Aorta (tissue), 5 donors: ENCODE measurements around the gene ST3GAL2. TPM values are rescaled to one million over a fixed set of nuclear protein-coding genes. Genes with fewer than 3 reads are reported as not detected.
A peak's percentile ranks its signal among the peaks of the same experiment; 100 is the strongest.

Experiments used
- ATAC-seq: fragments of 200-7000 bp; cut with Tn5 transposase; one replicate; pipeline ENCODE4 v1.9.1; 2022; ENCODE audit warnings: moderate library complexity; ENCODE audit not compliant: low FRiP score
- DNase-seq, 2 donors: peaks; one replicate each; pipeline ENCODE4 v3.0.0-alpha.2; 2020
- H3K27ac ChIP-seq, 2 donors: one replicate each; pipeline ENCODE4 v1.5.1; 2013; ENCODE audit warnings: low read length in 2 of 2, mild to moderate bottlenecking in 2 of 2, moderate library complexity in 2 of 2, control low read depth in 1 of 2, inconsistent platforms in 1 of 2, low read depth in 1 of 2
- H3K27me3 ChIP-seq, 2 donors: one replicate each; pipeline ENCODE4 v1.6.1; 2013; ENCODE audit warnings: control low read depth in 1 of 2, low read length in 1 of 2, mild to moderate bottlenecking in 1 of 2, moderate library complexity in 1 of 2; ENCODE audit not compliant: insufficient read depth in 2 of 2, control insufficient read depth in 1 of 2
- H3K36me3 ChIP-seq, 2 donors: one replicate each; pipeline ENCODE4 v1.6.1; 2013; ENCODE audit warnings: control low read depth in 1 of 2, low read length in 1 of 2, mild to moderate bottlenecking in 1 of 2; ENCODE audit not compliant: insufficient read depth in 2 of 2, control insufficient read depth in 1 of 2
- H3K4me1 ChIP-seq, 2 donors: one replicate each; pipeline ENCODE4 v1.6.1; 2013; ENCODE audit warnings: low read length in 2 of 2, control low read depth in 1 of 2, mild to moderate bottlenecking in 1 of 2, moderate library complexity in 1 of 2; ENCODE audit not compliant: insufficient read depth in 2 of 2, control insufficient read depth in 1 of 2
- H3K4me3 ChIP-seq, 2 donors: one replicate each; pipeline ENCODE4 v1.5.1; 2013; ENCODE audit warnings: low read length in 2 of 2, control low read depth in 1 of 2, mild to moderate bottlenecking in 1 of 2
- H3K9me3 ChIP-seq: one replicate; pipeline ENCODE4 v1.6.1; 2013; ENCODE audit warnings: mild to moderate bottlenecking, low read length; ENCODE audit not compliant: control insufficient read depth
- WGBS, 2 donors: extraction: QIAGEN DNeasy Blood & Tissue Kit; methylation state at CpG; one replicate each; pipeline ENCODE4 v1.1.7; 2013; 5-methylcytosine and 5-hydroxymethylcytosine counted together
- intact Hi-C, 2 donors: fragments of 100-400 bp; cut with DNase I; formaldehyde crosslinking; loops; one replicate each; pipeline versions ENCODE4 v1.14.2 to v1.15.0; 2022
- polyA plus RNA-seq, 2 donors: library from polyadenylated mRNA; stranded (reverse); fragments of 200-250 nt; gene quantifications; one replicate each; pipeline ENCODE4 v1.2.3, GENCODE V29; 2013
- total RNA-seq, 2 donors: library from RNA; stranded (reverse); fragmentation: NEBNext Ultra II Directional; extraction: Animal tissue kit (Norgen Biotek cat#: 25700); gene quantifications; one replicate each; pipeline ENCODE4 v1.2.1, GENCODE V29; 2021
- donor health status: healthy with polysubstance abuse.
- donor health status: Bipolar disorder and iron deficiency.
- donor health status: DM: no; HTN: no; CAD: no.
- donor health status: DM: no; HTN: no; CAD: no.
- donor health status: DM: yes; HTN: yes; CAD: no.

ST3GAL2 gene
- total and polyA plus RNA-seq, 4 donors = 4.1 to 39.5 (median 18.4) TPM

- intact Hi-C loops = no loop called here
- no peak for ATAC-seq
These were observed 9.2 kb upstream of the ST3GAL2 start for GRCh38 chr16:70448075-70448474.

GRCh38 chr16:70444249-70445063 is 5.6 kb upstream of the ST3GAL2 start:
- ATAC-seq (peak; percentile 47), DNase-seq (no peak)
- no peaks in the 10 kb centered on the region for H3K4me1 ChIP-seq
- no peaks in the 10 kb centered on the region for H3K9me3 ChIP-seq
- 81% methylated on average over 4 of the region's 4 CpGs for WGBS, 2 donors
- intact Hi-C loops = no loop called here
- no peak overlapping the region for H3K27ac ChIP-seq
- H3K27me3 ChIP-seq = no peaks in the 10 kb centered on the region
- no peak overlapping the region for H3K4me3 ChIP-seq
- no peaks in the 10 kb centered on the region for H3K36me3 ChIP-seq

More at GRCh38 chr16:70448075-70448474, 9.2 kb upstream of the ST3GAL2 start:
- DNase-seq = no peak
- Histone ChIP-seq H3K4me3 (no peak overlapping the region), H3K4me1 (no peaks in the 10 kb centered on the region), H3K27ac (no peak overlapping the region), H3K36me3 (no peaks in the 10 kb centered on the region), H3K9me3 (no peaks in the 10 kb centered on the region), H3K27me3 (no peaks in the 10 kb centered on the region)
- WGBS, 2 donors = 89 to 92% methylated on average over 6 of the region's 6 CpGs

- Histone ChIP-seq H3K4me3 (no peak overlapping the region), H3K27ac (no peak overlapping the region), H3K4me1 (no peaks in the 10 kb centered on the region), H3K36me3 (no peaks in the 10 kb centered on the region), H3K9me3 (no peaks in the 10 kb centered on the region), H3K27me3 (no peaks in the 10 kb centered on the region)
- 79 to 83% methylated on average over 7 of the region's 7 CpGs for WGBS, 2 donors
- ATAC-seq (no peak), DNase-seq (no peak)
- intact Hi-C loops = no loop called here
These were observed 3.4 kb upstream of the ST3GAL2 start for GRCh38 chr16:70442344-70442743.

- Histone ChIP-seq H3K4me3 (no peak overlapping the region), H3K4me1 (no peaks in the 10 kb centered on the region), H3K36me3 (no peaks in the 10 kb centered on the region), H3K27me3 (no peaks in the 10 kb centered on the region), H3K27ac (no peak overlapping the region), H3K9me3 (no peaks in the 10 kb centered on the region)
- 91 to 94% methylated on average over 8 of the region's 8 CpGs for WGBS, 2 donors
- DNase-seq (no peak), ATAC-seq (no peak)
- intact Hi-C loops = no loop called here
These were observed 2.6 kb upstream of the ST3GAL2 start for GRCh38 chr16:70441406-70441990.

- WGBS, 2 donors = 84 to 86% methylated on average over 11 of the region's 11 CpGs
- Histone ChIP-seq H3K27me3 (no peaks in the 10 kb centered on the region), H3K27ac (no peak overlapping the region), H3K4me1 (no peaks in the 10 kb centered on the region), H3K36me3 (no peaks in the 10 kb centered on the region), H3K4me3 (no peak overlapping the region), H3K9me3 (no peaks in the 10 kb centered on the region)
- no peak for DNase-seq
- intact Hi-C loops = no loop called here
- no peak for ATAC-seq
These were observed 1.3 kb upstream of the ST3GAL2 start for GRCh38 chr16:70440009-70440692.

GRCh38 chr16:70438585-70438968 is 323 bp downstream of the ST3GAL2 start:
- intact Hi-C loops = loop anchor here (5.0 kb wide), 1 partner anchor 56 kb away; no protein-coding TSS in a partner anchor

GRCh38 chr16:70437582-70438557 is 1.0 kb downstream of the ST3GAL2 start:
- Histone ChIP-seq H3K4me3 (peak overlapping the region; percentile 66 to 77), H3K27ac (peak overlapping the region in 1 of 2 donors; percentile 49), H3K9me3 (no peaks in the 10 kb centered on the region), H3K36me3 (no peaks in the 10 kb centered on the region), H3K4me1 (peaks cover 0 to 2% of the 10 kb centered on the region in 2 donors), H3K27me3 (no peaks in the 10 kb centered on the region)
- 3 to 6% methylated on average over 22 of the region's 22 CpGs for WGBS, 2 donors
- intact Hi-C loops = loop anchor here (5.0 kb wide), 1 partner anchor 56 kb away; no protein-coding TSS in a partner anchor
- DNase-seq = no peak
- peak; percentile 2 for ATAC-seq

More at GRCh38 chr16:70438585-70438968, 323 bp downstream of the ST3GAL2 start:
- H3K36me3 ChIP-seq = no peaks in the 10 kb centered on the region
- no peaks in the 10 kb centered on the region for H3K9me3 ChIP-seq
- WGBS, 2 donors = 0% methylated on average over 10 to 39 of the region's 39 CpGs
- ATAC-seq = peak; percentile 12
- no peak overlapping the region for H3K27ac ChIP-seq
- H3K27me3 ChIP-seq = no peaks in the 10 kb centered on the region
- DNase-seq = peak; percentile 67 to 84
- H3K4me1 ChIP-seq = peaks cover 0 to under 1% of the 10 kb centered on the region in 2 donors
- H3K4me3 ChIP-seq = peak overlapping the region; percentile 66 to 77
